NCI-H82 treated with DMSO at 0.1 percent for 48 hours (cell line): Measurements from ENCODE around the gene RASA2.
"Not testable (repeated sequence)": the region's sequence is repeated elsewhere in the genome, so short reads cannot be mapped to it uniquely, and the experiment has no call there.

Experiments used
- DNase-seq: peaks from one replicate; lab custom pipeline; 2025; ENCODE audit not compliant: unreplicated experiment; lab: John Stamatoyannopoulos, UW

The RASA2 gene

DNA sequence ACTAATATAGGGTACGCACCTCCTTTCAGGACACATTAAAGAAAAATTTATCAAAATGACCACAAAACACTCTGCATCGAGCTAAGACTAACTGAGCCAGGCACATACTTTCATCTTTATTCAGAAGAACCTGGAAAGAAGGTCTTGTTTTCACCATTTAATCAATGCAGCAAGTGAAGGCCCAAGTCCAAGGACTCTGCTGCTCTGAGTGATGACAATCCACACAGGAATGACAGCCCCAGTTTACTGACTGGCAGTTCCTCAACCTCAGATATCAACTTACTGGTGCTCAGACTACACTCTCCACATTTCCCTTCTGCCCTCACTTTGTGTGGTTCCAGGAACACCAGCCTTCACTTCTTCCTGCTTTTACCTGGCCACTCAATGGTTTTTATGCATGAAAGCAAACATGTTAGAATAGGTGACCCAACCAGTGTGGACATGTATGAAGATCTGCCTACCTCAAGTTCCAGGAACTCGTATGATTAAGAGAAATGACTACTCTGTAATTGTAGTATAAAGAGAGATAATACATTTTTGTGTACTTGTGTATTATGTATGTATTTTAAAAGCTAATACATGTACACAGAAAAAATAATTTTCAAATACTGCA lies 29.1 kb upstream of the RASA2 start:
- no peak for DNase-seq

DNA sequence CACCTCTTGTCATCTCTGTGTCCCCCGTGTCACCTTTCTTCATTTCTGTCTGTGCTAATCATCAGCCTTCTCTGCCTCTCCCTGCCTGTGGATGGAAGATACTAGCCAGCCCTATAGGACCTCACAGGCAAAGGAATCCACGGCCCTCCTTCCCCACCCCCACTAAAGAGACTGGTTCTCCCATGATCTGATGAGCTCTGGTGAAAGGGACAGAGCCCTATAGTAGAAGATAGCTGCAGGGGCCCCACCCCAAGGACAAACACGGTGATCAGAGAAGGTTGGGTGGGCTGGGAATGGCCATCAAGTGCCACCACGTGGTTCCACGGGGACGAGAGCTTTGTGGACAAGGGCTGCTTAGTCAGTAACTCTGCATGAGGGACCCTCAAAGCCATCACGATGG lies 27.8 kb upstream of the RASA2 start:
- DNase-seq: no peak

DNA sequence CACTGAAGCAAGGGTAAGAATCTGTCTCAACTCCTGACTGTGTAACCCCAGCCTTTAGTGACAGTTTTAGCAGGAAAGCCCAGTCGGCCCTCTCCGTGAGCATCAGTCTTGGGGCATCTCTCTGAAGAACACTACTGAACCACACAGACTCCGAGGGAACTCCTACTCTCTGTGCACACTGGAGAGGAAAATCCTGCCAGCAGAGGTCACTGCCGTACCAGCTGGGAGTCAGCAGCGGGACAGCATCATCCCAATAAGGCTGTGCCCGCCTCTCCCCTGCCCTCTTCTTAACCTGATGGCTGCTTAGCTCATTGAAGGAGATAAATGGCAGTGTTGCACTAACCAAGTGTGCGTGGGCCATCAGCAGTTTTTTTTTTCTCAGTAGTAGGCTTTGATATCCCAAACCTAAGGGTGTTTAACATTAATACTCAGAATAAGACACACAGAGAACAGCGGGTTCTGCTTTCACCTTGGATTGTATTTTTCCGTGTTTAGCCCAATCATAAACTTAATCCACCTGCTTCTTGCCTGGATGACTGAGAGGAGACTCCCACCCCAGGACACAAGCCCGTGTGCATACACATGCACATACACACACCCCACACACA lies 26.6 kb upstream of the RASA2 start:
- peak; percentile 60 for DNase-seq

DNA sequence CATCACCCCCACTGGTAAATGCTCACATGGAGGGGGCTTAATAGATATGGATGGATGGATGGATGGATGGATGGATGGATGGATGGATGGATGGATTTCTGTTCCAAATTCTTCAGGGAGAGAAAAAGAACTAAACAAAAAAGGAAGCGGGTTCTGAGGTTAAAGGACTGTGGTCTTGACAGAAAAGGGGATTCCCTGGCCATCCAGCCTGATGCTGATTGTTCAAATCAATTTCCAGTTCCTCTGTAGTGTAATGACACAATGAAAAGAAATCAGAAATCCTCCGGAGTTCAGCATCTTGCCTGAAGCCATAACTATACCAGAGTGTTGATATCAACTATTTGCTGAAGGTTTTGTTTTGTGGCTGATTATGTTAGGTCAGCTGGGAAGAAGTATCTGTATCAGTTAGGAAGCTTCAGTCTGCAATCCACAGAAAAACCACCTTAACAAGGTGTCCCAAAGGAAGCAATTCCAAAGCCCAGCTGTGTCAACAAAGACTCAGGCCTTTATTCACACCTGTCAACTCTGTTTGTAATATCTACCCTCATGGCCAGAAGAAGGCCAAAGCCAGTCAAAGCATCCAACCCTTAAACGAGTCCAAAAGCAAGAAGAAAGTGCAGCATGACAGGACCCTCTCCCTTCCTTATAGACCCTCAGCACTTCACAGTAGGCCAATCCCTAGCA lies 24.5 kb upstream of the RASA2 start:
- no peak for DNase-seq

DNA sequence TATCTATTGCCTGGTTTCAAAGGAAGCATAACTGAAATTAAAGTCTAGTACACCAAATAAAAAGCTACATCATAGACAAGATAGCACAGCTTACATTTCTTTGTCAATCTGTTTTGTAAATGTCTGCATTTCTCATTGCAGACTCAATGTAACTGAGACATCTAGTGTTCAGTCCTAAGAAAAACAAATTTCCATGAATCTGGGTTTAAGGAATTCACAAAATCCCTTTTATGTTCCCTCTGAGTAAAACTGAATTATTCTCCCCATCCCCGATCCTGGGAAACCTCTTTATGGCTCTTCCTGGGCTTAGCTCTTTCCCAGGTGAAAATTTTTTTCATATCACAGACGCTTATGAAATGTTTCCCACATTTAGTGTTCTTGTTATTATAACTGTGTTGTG lies 21.6 kb upstream of the RASA2 start:
- no peak for DNase-seq

DNA sequence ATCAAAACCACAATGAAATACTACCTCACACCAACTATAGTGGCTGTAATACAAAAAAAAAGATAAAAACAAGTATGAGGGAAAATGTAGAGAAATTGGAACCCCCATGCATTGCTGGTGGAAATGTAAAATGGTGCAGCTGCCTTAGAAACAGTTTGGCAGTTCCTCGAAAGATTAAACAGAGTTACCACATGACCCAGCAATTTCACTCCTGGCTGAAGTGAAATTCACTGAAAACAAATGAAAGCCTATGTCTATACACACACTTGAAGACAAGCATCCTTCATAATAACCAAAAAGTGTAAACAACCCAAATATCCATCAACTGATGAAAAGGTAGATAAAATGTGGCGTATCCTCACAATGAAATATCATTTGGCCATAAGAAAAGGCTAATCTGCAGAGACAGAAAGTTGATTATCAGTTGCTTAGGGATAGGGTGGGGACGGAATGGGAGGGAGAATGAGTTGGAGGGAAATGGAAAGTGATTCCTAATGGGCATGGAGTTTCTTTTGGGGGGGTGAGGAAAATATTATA lies 20.1 kb upstream of the RASA2 start:
- no peak for DNase-seq

DNA sequence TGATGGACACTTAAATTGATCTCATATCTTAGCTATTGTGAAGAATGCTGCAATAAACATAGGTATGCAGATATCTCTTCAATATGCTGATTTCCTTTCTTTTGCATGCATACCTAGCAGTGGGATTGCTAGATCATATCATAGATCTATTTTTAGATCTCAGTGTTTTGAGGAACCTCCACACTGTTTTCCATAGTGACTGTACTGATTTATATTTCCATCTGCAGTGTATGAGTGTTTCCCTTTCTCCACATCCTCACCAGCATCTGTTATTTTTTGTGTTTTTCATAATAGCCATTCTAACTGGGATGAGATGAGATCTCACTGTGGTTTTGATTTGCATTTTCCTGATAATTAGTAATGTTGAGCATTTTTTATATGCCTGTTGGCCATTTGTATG lies 17.1 kb upstream of the RASA2 start:
- DNase-seq: no peak

DNA sequence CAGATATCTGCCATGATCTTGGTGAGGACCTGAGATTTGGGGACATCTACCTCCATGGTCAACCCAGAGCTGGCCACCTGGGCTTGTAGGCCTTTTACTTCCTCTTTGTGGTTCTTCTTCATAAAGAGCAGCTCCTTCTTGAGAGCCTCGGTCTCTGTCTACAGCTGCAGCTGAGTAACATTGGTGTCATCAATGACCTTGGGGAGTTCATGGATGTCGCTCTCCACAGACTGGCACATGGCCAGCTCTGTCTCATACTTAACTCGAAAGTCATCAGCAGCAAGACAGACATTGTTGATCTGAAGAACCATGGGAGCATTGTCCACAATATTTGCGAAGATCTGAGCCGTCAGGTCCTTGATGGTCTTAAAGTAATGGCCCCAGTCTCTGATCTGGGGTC lies 15.7 kb upstream of the RASA2 start:
- no peak for DNase-seq

DNA sequence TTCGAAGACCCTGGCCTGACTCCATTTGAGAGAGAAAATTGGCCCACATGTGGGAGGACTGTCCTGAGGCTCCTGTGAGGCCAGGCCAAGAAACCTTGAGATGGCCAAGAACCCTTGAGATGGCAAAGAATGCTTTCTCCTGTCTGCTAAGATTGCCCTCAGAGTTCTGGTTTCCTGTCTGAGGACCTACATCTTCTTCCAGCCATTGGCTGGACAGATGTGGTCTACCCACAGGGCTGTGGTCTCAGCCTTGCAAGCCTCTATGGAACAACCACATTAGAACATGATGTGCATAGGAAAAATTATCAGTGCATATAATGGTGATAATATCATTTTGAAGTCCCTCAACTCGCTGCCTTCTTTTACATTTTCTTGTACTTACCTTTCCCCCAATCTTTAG lies 10.8 kb upstream of the RASA2 start:
- no peak for DNase-seq

DNA sequence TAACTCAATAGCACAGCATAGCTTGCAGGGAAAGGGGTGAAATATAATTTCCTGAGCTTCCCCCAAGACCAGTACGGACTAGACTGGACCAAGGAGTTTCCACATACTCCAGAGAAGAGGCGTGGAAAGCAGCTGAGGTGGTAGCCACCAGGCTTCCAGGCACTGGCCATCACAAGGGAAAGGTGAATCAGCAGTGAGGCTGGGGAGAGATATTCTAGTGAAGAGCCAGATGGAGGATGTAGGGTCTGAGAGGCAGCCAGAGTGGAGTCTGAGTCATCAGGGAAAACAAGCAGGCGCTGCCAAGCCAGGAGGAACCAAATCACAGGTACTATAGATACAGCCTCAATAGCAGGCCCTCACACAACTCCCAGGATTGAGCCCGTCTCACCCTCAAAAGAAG lies 9.6 kb upstream of the RASA2 start:
- no peak for DNase-seq

DNA sequence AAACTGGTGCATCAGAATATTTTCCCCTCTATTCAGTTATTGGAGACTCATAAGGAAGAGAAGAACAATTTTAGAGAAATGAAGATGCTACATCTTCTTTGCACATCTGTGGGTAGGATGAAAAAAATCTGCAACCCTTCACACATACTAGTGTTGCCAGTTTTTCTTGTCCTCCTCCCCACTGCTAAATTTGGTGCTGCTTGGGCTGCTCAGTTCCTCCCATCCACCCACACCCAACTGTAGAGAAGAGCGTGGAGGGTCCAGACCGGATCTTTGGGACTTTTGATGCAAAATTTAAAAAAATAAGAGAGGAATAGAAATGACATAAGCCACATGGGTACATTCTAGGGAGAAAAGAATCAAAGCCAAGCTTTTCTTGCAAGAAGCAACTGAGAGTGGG lies 8.7 kb upstream of the RASA2 start:
- no peak for DNase-seq

DNA sequence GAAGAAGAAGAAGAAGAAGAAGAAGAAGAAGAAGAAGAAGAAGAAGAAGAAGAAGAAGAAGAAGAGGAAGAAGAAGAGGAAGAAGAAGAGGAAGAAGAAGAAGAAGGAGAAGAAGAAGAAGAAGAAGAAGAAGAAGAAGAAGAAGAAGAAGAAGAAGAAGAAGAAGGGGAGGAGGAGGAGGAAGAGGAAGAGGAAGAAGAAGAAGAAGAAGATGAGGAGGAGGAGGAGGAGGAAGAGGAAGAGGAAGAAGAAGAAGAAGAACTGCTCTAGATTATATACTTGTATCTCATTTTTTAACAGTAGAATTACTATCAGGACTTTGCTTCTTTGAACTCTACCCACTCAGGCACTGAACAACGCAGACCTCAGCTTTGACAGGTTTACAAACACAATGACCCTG lies 8.0 kb upstream of the RASA2 start:
- DNase-seq: not testable (repeated sequence)

DNA sequence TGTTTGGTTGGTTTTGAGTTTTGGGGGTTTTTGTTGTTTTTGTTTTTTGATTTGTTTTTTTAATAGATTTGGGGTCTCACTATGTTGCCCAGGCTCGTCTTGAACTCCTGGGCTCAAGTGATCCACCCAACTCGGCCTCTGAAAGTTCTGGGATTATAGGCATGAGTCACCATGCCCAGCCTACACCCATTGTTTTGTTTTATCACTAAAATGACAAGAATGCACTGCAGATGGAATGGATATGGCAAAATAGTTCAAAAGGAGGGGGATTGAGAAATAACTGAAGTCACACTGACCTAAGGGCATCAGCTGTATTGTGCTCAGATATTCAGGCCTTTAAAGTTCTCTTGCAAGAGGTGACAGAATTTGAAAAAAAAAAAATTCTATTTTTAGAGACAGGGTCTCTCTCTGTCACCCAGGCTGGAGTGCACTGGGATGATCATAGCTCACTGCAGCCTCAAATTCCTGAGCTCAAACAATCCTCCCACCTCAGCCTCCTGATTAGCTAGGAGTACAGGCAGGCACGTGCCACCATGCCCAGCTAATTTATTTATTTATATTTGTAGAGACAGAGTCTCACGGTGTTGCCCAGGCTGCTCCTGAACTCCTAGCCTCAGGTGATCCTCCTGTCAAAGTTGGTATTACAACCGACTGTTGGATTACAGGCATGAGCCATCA lies 4.4 kb upstream of the RASA2 start:
- no peak for DNase-seq

DNA sequence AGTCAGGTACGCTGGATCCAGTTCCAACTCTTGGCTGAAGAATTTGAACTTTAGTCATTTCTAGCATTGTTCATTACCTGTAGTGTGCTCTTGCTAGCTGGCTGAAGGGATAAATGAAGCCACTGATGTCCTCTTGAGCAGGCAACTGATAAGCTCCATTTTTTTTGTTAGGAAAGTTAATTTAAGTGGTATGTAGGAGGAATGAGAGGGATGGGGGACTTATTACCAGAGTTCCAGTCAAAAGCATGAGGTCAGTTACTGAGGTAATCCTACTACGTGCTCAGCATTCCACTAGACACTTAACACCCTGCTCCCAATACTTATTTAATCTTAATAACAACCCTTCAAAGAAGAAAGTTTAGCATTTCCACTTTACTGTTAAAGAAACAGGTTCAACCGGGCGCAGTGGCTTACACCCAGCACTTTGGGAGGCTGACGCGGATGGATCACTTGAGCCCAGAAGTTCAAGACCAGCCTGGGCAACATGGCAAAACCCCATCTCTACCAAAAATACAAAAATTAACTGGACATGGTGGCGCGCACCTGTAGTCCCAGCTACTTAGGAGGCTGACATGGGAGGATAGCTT lies 2.0 kb upstream of the RASA2 start:
- no peak for DNase-seq

DNA sequence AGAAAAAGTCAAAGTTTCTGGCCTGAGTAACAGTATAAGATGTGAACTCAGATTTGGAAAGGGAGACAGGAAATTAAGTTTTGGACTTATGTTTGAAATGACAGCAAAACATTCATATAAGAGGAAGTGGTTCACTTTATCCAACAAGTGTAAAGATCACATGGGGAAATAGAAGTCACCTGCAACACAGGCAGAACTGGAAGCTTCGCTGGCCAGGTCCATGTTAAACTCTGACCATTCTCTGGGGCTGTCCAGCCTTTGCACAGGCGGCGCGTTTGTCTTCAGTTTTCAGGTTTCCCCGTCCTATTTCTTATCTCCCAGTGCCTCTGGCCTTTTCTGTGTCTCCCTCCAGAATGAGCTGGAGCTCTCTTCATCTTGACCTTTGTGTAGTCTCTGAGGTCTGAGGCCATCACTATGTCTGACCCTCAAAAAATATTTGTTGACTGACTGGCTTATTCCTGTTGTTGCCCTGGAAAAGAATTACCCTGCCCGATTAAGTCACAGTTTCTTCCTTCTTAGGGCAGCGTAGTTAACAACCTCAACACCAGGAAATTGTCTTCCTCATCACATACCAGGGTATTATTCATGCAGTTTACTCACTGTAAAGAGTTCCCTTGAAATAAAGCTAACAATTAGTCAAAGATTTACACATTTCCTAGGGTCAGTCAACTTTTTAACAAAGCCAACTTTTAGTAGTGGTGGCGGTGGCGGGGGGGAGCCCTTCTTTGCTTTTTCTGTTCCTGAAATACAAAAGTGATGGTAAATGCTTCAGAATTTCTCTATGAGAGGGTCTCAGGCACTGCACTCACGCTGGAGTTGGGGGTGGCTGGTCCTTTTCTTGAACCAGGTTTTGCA lies 959 bp upstream of the RASA2 start:
- DNase-seq: no peak

DNA sequence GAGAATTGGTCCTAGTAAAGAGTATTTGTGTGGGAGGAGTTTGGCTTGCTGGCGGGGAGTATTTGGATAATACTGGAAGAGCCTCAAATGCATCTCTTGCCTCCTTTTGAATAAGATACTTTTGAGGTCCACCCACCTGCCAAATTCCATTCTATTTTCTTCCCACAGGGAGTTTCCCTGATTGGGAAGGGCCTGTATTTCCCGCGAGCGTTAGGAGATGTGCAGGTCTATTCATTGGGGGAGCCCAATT lies 406 bp upstream of the RASA2 start:
- DNase-seq: no peak

DNA sequence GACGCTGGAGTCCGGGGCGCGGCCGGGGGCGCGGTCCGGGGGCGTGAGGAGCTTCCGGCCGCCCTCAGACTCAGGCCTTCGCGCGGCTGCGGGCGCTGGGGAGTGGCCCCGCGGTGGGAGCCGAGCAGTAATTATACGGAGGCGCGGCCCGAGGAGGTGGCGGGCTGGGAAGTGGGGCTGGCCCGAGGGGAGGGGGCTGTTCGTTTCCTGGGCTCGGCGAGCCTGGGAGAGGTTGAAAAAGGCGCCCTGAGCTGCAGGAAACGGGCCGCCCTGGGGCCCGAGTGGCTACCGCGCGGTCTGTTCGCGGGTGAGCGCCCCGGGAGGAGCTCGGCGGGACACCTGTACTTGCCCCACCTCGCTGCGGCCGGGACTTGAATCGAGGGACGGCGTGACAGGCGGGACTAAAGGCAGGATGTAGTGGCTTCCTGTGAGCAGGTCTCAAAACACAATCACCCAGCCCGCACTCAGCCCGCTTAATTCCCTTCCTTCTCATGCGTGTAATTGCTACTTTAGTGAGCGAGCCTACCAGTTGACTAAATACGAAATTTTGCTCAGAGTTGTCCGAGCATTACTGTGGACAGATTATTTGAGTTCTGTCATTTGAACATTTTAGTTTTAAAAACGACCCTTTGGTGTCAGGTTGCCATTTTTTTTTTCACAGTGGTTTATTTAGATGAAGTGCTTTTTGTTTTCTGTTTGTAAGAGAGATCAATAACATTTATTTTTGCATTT lies 860 bp downstream of the RASA2 start:
- DNase-seq: peak; percentile 55

DNA sequence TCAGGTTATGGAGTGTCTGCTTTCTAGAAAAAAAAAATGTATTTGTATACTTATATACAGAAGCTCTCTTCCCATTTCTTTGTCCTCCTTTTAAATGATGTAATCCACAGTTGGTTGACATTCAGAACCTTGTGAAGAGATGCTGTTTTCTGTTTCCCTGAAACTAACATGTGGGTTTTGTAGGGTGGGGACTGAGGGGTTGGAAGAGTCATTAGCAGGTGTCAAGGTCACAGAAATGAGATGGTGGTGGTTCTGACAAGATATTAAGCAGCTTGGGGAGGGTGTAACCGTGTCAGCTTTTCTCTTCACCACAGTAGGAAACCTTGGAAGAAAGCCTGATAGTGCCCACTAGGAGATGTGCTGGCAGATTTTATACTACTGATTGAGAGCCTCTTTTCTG lies 2.4 kb downstream of the RASA2 start:
- DNase-seq: no peak

DNA sequence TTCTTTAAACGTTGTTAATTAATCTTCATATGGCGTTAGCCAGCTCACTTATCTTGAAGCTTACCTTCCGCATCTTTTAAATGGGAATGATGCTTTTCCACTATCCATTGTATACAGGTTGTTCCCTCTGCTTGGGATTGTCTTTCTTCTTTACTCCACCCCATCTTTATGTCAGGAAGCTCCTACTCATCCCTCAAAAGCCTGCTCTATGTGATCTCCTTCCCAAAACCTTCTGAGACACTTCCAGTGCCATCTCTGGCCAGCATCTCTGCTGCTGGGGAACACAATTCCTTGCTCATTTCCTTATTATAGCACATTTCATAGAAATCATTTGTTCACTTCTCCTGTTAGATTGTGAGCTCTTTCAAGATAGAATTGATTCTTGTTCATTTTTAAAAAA lies 4.3 kb downstream of the RASA2 start:
- no peak for DNase-seq

DNA sequence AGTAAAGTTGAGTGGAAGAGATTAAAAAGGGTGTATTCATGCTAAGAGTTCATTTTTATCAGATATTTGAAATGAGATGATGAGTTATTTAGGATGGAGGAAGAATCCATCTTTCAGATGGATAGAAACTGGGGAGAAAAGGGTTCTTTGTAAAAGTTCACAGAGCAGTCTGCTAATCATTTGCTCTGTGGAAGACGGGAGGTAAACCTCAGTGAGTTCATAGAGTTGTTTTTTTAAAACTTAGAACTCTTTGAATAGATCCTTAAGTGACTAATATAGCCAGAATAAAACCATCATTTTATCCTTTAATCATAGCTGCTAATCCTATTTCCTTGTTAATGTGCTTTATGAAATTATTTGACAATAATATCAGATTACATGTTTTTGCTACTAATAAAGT lies 5.1 kb downstream of the RASA2 start:
- no peak for DNase-seq
